DMS79 (cell line): ENCODE measurements around the gene HIRA.
A peak's percentile ranks its signal among the peaks of the same experiment; 100 is the strongest.
"Not testable (repeated sequence)": the region's sequence is repeated elsewhere in the genome, so short reads cannot be mapped to it uniquely, and the experiment has no call there.

Source experiments
- DNase-seq: peaks from one replicate; lab custom pipeline; 2025; lab: John Stamatoyannopoulos, UW

HIRA gene

GRCh38 chr22:19463491-19464469 is 32.2 kb upstream of the HIRA start:
- no peak for DNase-seq

GRCh38 chr22:19463008-19463407 is 31.5 kb upstream of the HIRA start:
- DNase-seq, result no peak

- no peak for DNase-seq
Measured at GRCh38 chr22:19461506-19461905, 30.0 kb upstream of the HIRA start.

GRCh38 chr22:19460036-19460435 is 28.5 kb upstream of the HIRA start:
- DNase-seq, result no peak

- no peak for DNase-seq
Measured at GRCh38 chr22:19457828-19458428, 26.4 kb upstream of the HIRA start.

- no peak for DNase-seq
Measured at GRCh38 chr22:19456541-19456940, 25.0 kb upstream of the HIRA start.

- no peak for DNase-seq
Measured at GRCh38 chr22:19455585-19456370, 24.2 kb upstream of the HIRA start.

- no peak for DNase-seq
Measured at GRCh38 chr22:19455033-19455432, 23.5 kb upstream of the HIRA start.

GRCh38 chr22:19454156-19454555 is 22.6 kb upstream of the HIRA start:
- DNase-seq, result no peak

GRCh38 chr22:19453718-19454117 is 22.2 kb upstream of the HIRA start:
- DNase-seq, result no peak

GRCh38 chr22:19451570-19451969 is 20.0 kb upstream of the HIRA start:
- DNase-seq, result no peak

GRCh38 chr22:19450363-19451175 is 19.0 kb upstream of the HIRA start:
- no peak for DNase-seq

- no peak for DNase-seq
Measured at GRCh38 chr22:19449422-19449767, 17.9 kb upstream of the HIRA start.

- DNase-seq, result no peak
Measured at GRCh38 chr22:19448739-19449421, 17.3 kb upstream of the HIRA start.

- DNase-seq, result peak; percentile 65
Measured at GRCh38 chr22:19448076-19448607, 16.6 kb upstream of the HIRA start.

GRCh38 chr22:19447330-19448075 is 16.0 kb upstream of the HIRA start, which contains the start of gene C22orf39:
TSS of gene C22orf39 (minus strand) at chr22:19447711. CDS start at chr22:19447688, 23 bp downstream.
- peak; percentile 81 for DNase-seq

- DNase-seq, result no peak
Measured at GRCh38 chr22:19446603-19447329, 15.2 kb upstream of the HIRA start.

- DNase-seq, result not testable (repeated sequence)
Measured at GRCh38 chr22:19445279-19445982, 13.9 kb upstream of the HIRA start.
